Mesenchymal stem cell (in vitro differentiated cells and primary cell): ENCODE measurements around the gene TRIM28.

Experiments used
- DNase-seq: peaks from one replicate; pipeline ENCODE4 v3.0.0-alpha.2; 2013
- H2AFZ ChIP-seq: one replicate; pipeline ENCODE4 v1.6.1; 2013; ENCODE audit warnings: low read depth, mild to moderate bottlenecking, control low read depth, inconsistent platforms, low read length, moderate library complexity
- H2AK5ac ChIP-seq: 2 replicates; pipeline ENCODE4 v1.6.1; 2013; ENCODE audit warnings: low read length, moderate library complexity, mild to moderate bottlenecking, inconsistent platforms; ENCODE audit not compliant: severe bottlenecking
- H2BK120ac ChIP-seq: one replicate; pipeline ENCODE4 v1.6.1; 2013; ENCODE audit warnings: low read depth, mild to moderate bottlenecking, inconsistent platforms, low read length, moderate library complexity
- H2BK12ac ChIP-seq, 2 experiments: one replicate each; pipeline ENCODE4 v1.6.1; 2013; ENCODE audit warnings: inconsistent platforms in 2 of 2, low read length in 2 of 2, mild to moderate bottlenecking in 2 of 2, moderate library complexity in 2 of 2, control low read depth in 1 of 2
- H2BK15ac ChIP-seq: one replicate; pipeline ENCODE4 v1.6.1; 2013; ENCODE audit warnings: mild to moderate bottlenecking, low read depth, inconsistent platforms; ENCODE audit not compliant: poor library complexity, severe bottlenecking
- H2BK5ac ChIP-seq: 2 replicates; pipeline ENCODE4 v1.6.1; 2013; ENCODE audit warnings: low read depth, mild to moderate bottlenecking, low read length, control low read depth, inconsistent platforms; ENCODE audit not compliant: poor library complexity, severe bottlenecking
- H3K14ac ChIP-seq, 2 experiments: one replicate each; pipeline ENCODE4 v1.6.1; 2013; ENCODE audit warnings: inconsistent platforms in 2 of 2, low read length in 2 of 2, control low read depth in 1 of 2, mild to moderate bottlenecking in 1 of 2, moderate library complexity in 1 of 2
- H3K18ac ChIP-seq, 2 experiments: one replicate each; pipeline ENCODE4 v1.6.1; 2013; ENCODE audit warnings: inconsistent platforms in 2 of 2, low read length in 2 of 2, control low read depth in 1 of 2, low read depth in 1 of 2, mild to moderate bottlenecking in 1 of 2
- H3K23ac ChIP-seq, 2 experiments: one replicate each; pipeline ENCODE4 v1.6.1; 2013; ENCODE audit warnings: inconsistent platforms in 2 of 2, low read length in 2 of 2, mild to moderate bottlenecking in 2 of 2, moderate library complexity in 2 of 2, control low read depth in 1 of 2
- H3K27ac ChIP-seq: 2 replicates; pipeline ENCODE4 v1.5.1; 2013; ENCODE audit warnings: mild to moderate bottlenecking, moderate library complexity, low read length, control low read depth, inconsistent platforms; ENCODE audit not compliant: poor library complexity, severe bottlenecking
- H3K27me3 ChIP-seq, 2 experiments: 2 replicates each; pipeline versions ENCODE4 v1.6.1 to v1.7.0; 2013; ENCODE audit warnings: low read length in 2 of 2, mild to moderate bottlenecking in 2 of 2, moderate library complexity in 2 of 2, control low read depth in 1 of 2, inconsistent platforms in 1 of 2; ENCODE audit not compliant: control insufficient read depth in 1 of 2, insufficient read depth in 1 of 2
- H3K36me3 ChIP-seq, 2 experiments: 2 replicates each; pipeline versions ENCODE4 v1.6.1 to v1.7.0; 2013; ENCODE audit warnings: low read length in 2 of 2, control low read depth in 1 of 2, inconsistent platforms in 1 of 2, low read depth in 1 of 2, mild to moderate bottlenecking in 1 of 2; ENCODE audit not compliant: insufficient read depth in 2 of 2, control insufficient read depth in 1 of 2
- H3K4ac ChIP-seq, 2 experiments: one replicate each; pipeline ENCODE4 v1.6.1; 2013; ENCODE audit warnings: inconsistent platforms in 2 of 2, low read length in 2 of 2, mild to moderate bottlenecking in 2 of 2, moderate library complexity in 2 of 2, control low read depth in 1 of 2, low read depth in 1 of 2
- H3K4me1 ChIP-seq: 2 replicates; pipeline ENCODE4 v1.6.1; 2013; ENCODE audit warnings: low read depth, low read length, control low read depth; ENCODE audit not compliant: control insufficient read depth, insufficient read depth
- H3K4me2 ChIP-seq: 2 replicates; pipeline ENCODE4 v1.6.1; 2013; ENCODE audit warnings: low read length, mild to moderate bottlenecking, inconsistent platforms; ENCODE audit not compliant: poor library complexity, severe bottlenecking
- H3K4me3 ChIP-seq, 2 experiments: 2 replicates each; pipeline versions ENCODE4 v1.5.1 to v1.7.0; 2013; ENCODE audit warnings: low read length in 2 of 2, mild to moderate bottlenecking in 2 of 2, control low read depth in 1 of 2, low read depth in 1 of 2; ENCODE audit not compliant: insufficient read depth in 1 of 2
- H3K79me1 ChIP-seq: replicated peaks from 2 replicates; pipeline ENCODE4 v1.6.1; 2013; ENCODE audit warnings: mild to moderate bottlenecking, control low read depth, low read length, inconsistent platforms; ENCODE audit not compliant: poor library complexity, severe bottlenecking
- H3K9ac ChIP-seq: 2 replicates; pipeline ENCODE4 v1.7.0; 2013; ENCODE audit warnings: mild to moderate bottlenecking, low read length, moderate library complexity
- H3K9me3 ChIP-seq: 2 replicates; pipeline ENCODE4 v1.7.0; 2013; ENCODE audit warnings: mild to moderate bottlenecking, low read length; ENCODE audit not compliant: control insufficient read depth
- H4K8ac ChIP-seq: one replicate; pipeline ENCODE4 v1.6.1; 2013; ENCODE audit warnings: inconsistent platforms, mild to moderate bottlenecking, low read length, moderate library complexity
- H4K91ac ChIP-seq: one replicate; pipeline ENCODE4 v1.6.1; 2013; ENCODE audit warnings: mild to moderate bottlenecking, low read length, inconsistent platforms
- WGBS: methylation state at CpG from one replicate; pipeline ENCODE4 v1.1.7; 2013; ENCODE audit warnings: mixed read lengths; 5-methylcytosine and 5-hydroxymethylcytosine counted together

The TRIM28 gene

GRCh38 chr19:58550362-58551122 is 6.7 kb downstream of the TRIM28 start:
- no peak overlapping the region for H2BK120ac ChIP-seq
- WGBS, result 97% methylated on average over 13 of the region's 13 CpGs
- H4K8ac ChIP-seq, result no peak overlapping the region

GRCh38 chr19:58551123-58551497 is 7.2 kb downstream of the TRIM28 start:
- Histone ChIP-seq H3K23ac (no peak overlapping the region), H3K4me2 (no peak overlapping the region), H3K27ac (no peak overlapping the region), H2AFZ (no peak overlapping the region), H3K27me3 (no peaks in the 10 kb centered on the region), H4K91ac (no peak overlapping the region), H3K36me3 (peaks cover 78 to 80% of the 10 kb centered on the region in 2 experiments), H4K8ac (no peak overlapping the region), H3K9ac (peak overlapping the region; percentile 3), H3K4ac (no peak overlapping the region), H2AK5ac (no peak overlapping the region), H3K4me1 (peaks cover 34% of the 10 kb centered on the region), H3K9me3 (no peaks in the 10 kb centered on the region), H2BK12ac (no peak overlapping the region), H2BK15ac (no peak overlapping the region), H2BK5ac (no peak overlapping the region), H3K4me3 (no peak overlapping the region), H3K79me1 (peaks cover 18% of the 10 kb centered on the region), H3K14ac (no peak overlapping the region), H2BK120ac (no peak overlapping the region), H3K18ac (no peak overlapping the region)
- DNase-seq, result no peak
- 75% methylated on average over 1 of the region's 1 CpG for WGBS

More at GRCh38 chr19:58550362-58551122, 6.7 kb downstream of the TRIM28 start:
- Histone ChIP-seq H3K23ac (no peak overlapping the region), H3K4ac (no peak overlapping the region), H2AFZ (no peak overlapping the region), H3K27me3 (no peaks in the 10 kb centered on the region), H3K9me3 (no peaks in the 10 kb centered on the region), H3K4me3 (no peak overlapping the region), H3K18ac (no peak overlapping the region), H3K79me1 (peaks cover 18% of the 10 kb centered on the region), H4K91ac (no peak overlapping the region), H2BK12ac (no peak overlapping the region), H3K14ac (no peak overlapping the region), H3K27ac (no peak overlapping the region), H3K4me1 (peaks cover 34% of the 10 kb centered on the region), H2BK5ac (no peak overlapping the region), H2BK15ac (no peak overlapping the region), H3K9ac (peak overlapping the region; percentile 3), H2AK5ac (no peak overlapping the region), H3K4me2 (no peak overlapping the region), H3K36me3 (peaks cover 79 to 80% of the 10 kb centered on the region in 2 experiments)
- no peak for DNase-seq

GRCh38 chr19:58551577-58552471 is 8.0 kb downstream of the TRIM28 start:
- no peak overlapping the region for H3K27ac ChIP-seq
- WGBS, result 96% methylated on average over 18 of the region's 18 CpGs
- H3K9me3 ChIP-seq, result no peaks in the 10 kb centered on the region
- peaks cover 18% of the 10 kb centered on the region for H3K79me1 ChIP-seq
- H3K4ac ChIP-seq, result no peak overlapping the region
- no peak overlapping the region for H3K23ac ChIP-seq
- no peak overlapping the region for H2BK120ac ChIP-seq
- no peak overlapping the region for H3K4me3 ChIP-seq
- peaks cover 35% of the 10 kb centered on the region for H3K4me1 ChIP-seq
- no peak overlapping the region for H2AK5ac ChIP-seq
- no peak overlapping the region for H2BK5ac ChIP-seq
- no peaks in the 10 kb centered on the region for H3K27me3 ChIP-seq
- peaks cover 79 to 81% of the 10 kb centered on the region in 2 experiments for H3K36me3 ChIP-seq
- H2BK15ac ChIP-seq, result no peak overlapping the region
- H3K18ac ChIP-seq, result no peak overlapping the region
- no peak overlapping the region for H4K91ac ChIP-seq
- H3K4me2 ChIP-seq, result no peak overlapping the region
- no peak overlapping the region for H2AFZ ChIP-seq
- H2BK12ac ChIP-seq, result no peak overlapping the region
- no peak overlapping the region for H4K8ac ChIP-seq
- no peak overlapping the region for H3K14ac ChIP-seq
- no peak for DNase-seq
- H3K9ac ChIP-seq, result no peak overlapping the region

- Histone ChIP-seq H3K9me3 (no peaks in the 10 kb centered on the region), H4K8ac (no peak overlapping the region), H2BK15ac (no peak overlapping the region), H3K4me3 (no peak overlapping the region), H3K36me3 (peaks cover 73 to 79% of the 10 kb centered on the region in 2 experiments), H2BK12ac (no peak overlapping the region), H3K4me1 (peaks cover 36% of the 10 kb centered on the region), H3K14ac (no peak overlapping the region), H2AFZ (no peak overlapping the region), H2BK120ac (no peak overlapping the region), H2BK5ac (no peak overlapping the region), H3K27ac (no peak overlapping the region), H3K27me3 (no peaks in the 10 kb centered on the region), H3K9ac (no peak overlapping the region), H3K79me1 (peaks cover 18% of the 10 kb centered on the region), H3K4ac (no peak overlapping the region), H2AK5ac (no peak overlapping the region), H3K18ac (no peak overlapping the region), H3K23ac (no peak overlapping the region), H4K91ac (no peak overlapping the region), H3K4me2 (no peak overlapping the region)
- 100% methylated on average over 1 of the region's 2 CpGs for WGBS
- DNase-seq, result no peak
Measured at GRCh38 chr19:58552655-58553054, 8.8 kb downstream of the TRIM28 start.
